IPS DF 4.7 (cell line): ENCODE results near the gene TM4SF1.

ENCODE experiments used
- DNase-seq: peaks from one replicate; pipeline ENCODE4 v3.0.0-alpha.2; 2013; ENCODE audit warnings: low spot score; ENCODE audit errors: extremely low read depth

Gene TM4SF1

GRCh38 chr3:149377408-149378364, at the start of gene TM4SF1:
Gene TM4SF1, minus strand, starts transcription at chr3:149377649. Its CDS starts 102 bp downstream, at chr3:149377547.
- DNase-seq: no peak

GRCh38 chr3:149426325-149426724, 48.9 kb upstream of the TM4SF1 start:
- DNase-seq: no peak

GRCh38 chr3:149424918-149425317, 47.5 kb upstream of the TM4SF1 start:
- DNase-seq: no peak

- DNase-seq: no peak
Measured at GRCh38 chr3:149421764-149422163, 44.3 kb upstream of the TM4SF1 start.

GRCh38 chr3:149419816-149420215, 42.4 kb upstream of the TM4SF1 start:
- DNase-seq: no peak

GRCh38 chr3:149417727-149418126, 40.3 kb upstream of the TM4SF1 start:
- no peak for DNase-seq

GRCh38 chr3:149417174-149417573, 39.7 kb upstream of the TM4SF1 start:
- no peak for DNase-seq

- DNase-seq: no peak
Measured at GRCh38 chr3:149415484-149415883, 38.0 kb upstream of the TM4SF1 start.

- no peak for DNase-seq
Measured at GRCh38 chr3:149414557-149415231, 37.2 kb upstream of the TM4SF1 start.

- no peak for DNase-seq
Measured at GRCh38 chr3:149411583-149411982, 34.1 kb upstream of the TM4SF1 start.

GRCh38 chr3:149409351-149409750, 31.9 kb upstream of the TM4SF1 start:
- DNase-seq: no peak

GRCh38 chr3:149407898-149408297, 30.4 kb upstream of the TM4SF1 start:
- no peak for DNase-seq

GRCh38 chr3:149406244-149406752, 28.8 kb upstream of the TM4SF1 start:
- no peak for DNase-seq

- DNase-seq: no peak
Measured at GRCh38 chr3:149403443-149403842, 26.0 kb upstream of the TM4SF1 start.

GRCh38 chr3:149402481-149402880, 25.0 kb upstream of the TM4SF1 start:
- no peak for DNase-seq

- no peak for DNase-seq
Measured at GRCh38 chr3:149401926-149402310, 24.5 kb upstream of the TM4SF1 start.

- DNase-seq: no peak
Measured at GRCh38 chr3:149401212-149401925, 23.9 kb upstream of the TM4SF1 start.

- DNase-seq: no peak
Measured at GRCh38 chr3:149400645-149401044, 23.2 kb upstream of the TM4SF1 start.

- no peak for DNase-seq
Measured at GRCh38 chr3:149398296-149398695, 20.8 kb upstream of the TM4SF1 start.

GRCh38 chr3:149397528-149397927, 20.1 kb upstream of the TM4SF1 start:
- DNase-seq: no peak

GRCh38 chr3:149396476-149396875, 19.0 kb upstream of the TM4SF1 start:
- DNase-seq: no peak
